ENCODE data around the gene RIPK3. TPM values are rescaled to one million over a fixed set of nuclear protein-coding genes. Genes with fewer than 3 reads are reported as not detected.

The RIPK3 gene
- total and polyA plus RNA-seq, 2 of the 8 experiments (the other 6 are each of a cell fraction or from before 2014, with no cell fraction given), result 0.24 to 0.39 TPM

DNA sequence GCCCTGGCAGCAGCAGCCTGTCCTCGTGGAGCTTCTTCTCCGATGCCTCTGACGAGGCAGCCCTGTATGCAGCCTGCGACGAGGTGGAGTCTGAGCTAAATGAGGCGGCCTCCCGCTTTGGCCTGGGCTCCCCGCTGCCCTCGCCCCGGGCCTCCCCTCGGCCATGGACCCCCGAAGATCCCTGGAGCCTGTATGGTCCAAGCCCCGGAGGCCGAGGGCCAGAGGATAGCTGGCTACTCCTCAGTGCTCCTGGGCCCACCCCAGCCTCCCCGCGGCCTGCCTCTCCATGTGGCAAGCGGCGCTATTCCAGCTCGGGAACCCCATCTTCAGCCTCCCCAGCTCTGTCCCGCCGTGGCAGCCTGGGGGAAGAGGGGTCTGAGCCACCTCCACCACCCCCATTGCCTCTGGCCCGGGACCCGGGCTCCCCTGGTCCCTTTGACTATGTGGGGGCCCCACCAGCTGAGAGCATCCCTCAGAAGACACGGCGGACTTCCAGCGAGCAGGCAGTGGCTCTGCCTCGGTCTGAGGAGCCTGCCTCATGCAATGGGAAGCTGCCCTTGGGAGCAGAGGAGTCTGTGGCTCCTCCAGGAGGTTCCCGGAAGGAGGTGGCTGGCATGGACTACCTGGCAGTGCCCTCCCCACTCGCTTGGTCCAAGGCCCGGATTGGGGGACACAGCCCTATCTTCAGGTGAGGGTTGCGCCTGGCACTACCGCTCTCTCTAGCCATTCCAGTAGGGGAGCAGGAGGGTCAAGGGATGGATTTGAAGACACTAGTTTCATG, 30.3 kb upstream of the RIPK3 start:
- H3K18ac ChIP-seq (ENCODE audit: extremely low read depth, low read length), result no peak overlapping the region
- H3K4me1 ChIP-seq (replicated peaks in 1 of 4; ENCODE audit: control insufficient read depth in 3 of 4, insufficient read depth in 4 of 4, low read length in 3 of 4), result peaks cover 0 to 10% (median 7%) of the 10 kb centered on the region in 4 experiments; a peak in 6 of 7 replicates
- no peaks in the 10 kb centered on the region for H3K9me3 ChIP-seq (ENCODE audit: insufficient read depth in 2 of 2, low read depth in 1 of 2, low read length in 1 of 2)
- no peak overlapping the region for H2AFZ ChIP-seq (ENCODE audit: low read length)
- no peaks in the 10 kb centered on the region; the same call in 1 of the 2 replicates for H3K79me1 ChIP-seq (ENCODE audit: low read depth, low read length)
- H3K36me3 ChIP-seq (ENCODE audit: control insufficient read depth in 2 of 4, insufficient read depth in 4 of 4, low read length in 3 of 4), result peaks cover 3 to 11% (median 6%) of the 10 kb centered on the region in 4 experiments; a peak in 5 of 8 replicates
- no peak overlapping the region for H4K5ac ChIP-seq (ENCODE audit: insufficient read length, low read depth, low read length)
- no peak overlapping the region for H3K14ac ChIP-seq (ENCODE audit: insufficient read length)
- ChIA-PET POLR2A (ENCODE audit: partially characterized antibody) (interaction anchor here (0.7 to 4.2 kb wide), 10 partner anchors 9 to 72 kb away, joined by 3 to 24 read pairs (median 3); partner anchors contain the start of genes CBLN3 and KHNYN), CTCF (ENCODE audit: partially characterized antibody) (interaction anchor here (0.6 to 16.4 kb wide), 14 partner anchors 9 to 298 kb away, joined by 3 to 207 read pairs (median 5); partner anchors contain the start of genes ADCY4, CBLN3, KHNYN and RIPK3)
- H3K4me2 ChIP-seq (ENCODE audit: insufficient read depth in 1 of 2, low read depth in 2 of 2, low read length in 2 of 2), result no peak overlapping the region; a peak in 1 of 4 replicates
- no peak overlapping the region for H3K4ac ChIP-seq (replicated peaks; ENCODE audit: insufficient read length, low read depth, low read length)
- H2BK20ac ChIP-seq (ENCODE audit: low read length), result no peak overlapping the region
- FAIRE-seq (no peak), DNase-seq (ENCODE audit: low read depth in 1 of 2, low spot score in 2 of 2) (no peak)
- H2BK12ac ChIP-seq (ENCODE audit: low read depth, low read length), result no peak overlapping the region
- H3K79me2 ChIP-seq (ENCODE audit: control insufficient read depth in 1 of 2, insufficient read depth in 2 of 2, low read length in 2 of 2), result no peaks in the 10 kb centered on the region
- H3K9ac ChIP-seq (replicated peaks in 1 of 4; ENCODE audit: extremely low read depth in 1 of 4, low read depth in 3 of 4, low read length in 3 of 4), result no peak overlapping the region
- no peak overlapping the region for H3K27ac ChIP-seq (ENCODE audit: low read depth, low read length)
- peaks cover 16% of the 10 kb centered on the region for H3K23me2 ChIP-seq (ENCODE audit: low read depth, low read length)
- no peak overlapping the region for H3K4me3 ChIP-seq (ENCODE audit: extremely low read depth in 1 of 4, insufficient read depth in 2 of 4, low read depth in 3 of 4, low read length in 4 of 4)
- H3K27me3 ChIP-seq (replicated peaks in 1 of 4; ENCODE audit: control insufficient read depth in 3 of 4, extremely low read depth in 1 of 4, insufficient read depth in 3 of 4, low read length in 3 of 4), result no peaks in the 10 kb centered on the region; a peak in 1 of 7 replicates
- H2BK15ac ChIP-seq (ENCODE audit: low read length), result no peak overlapping the region
- peaks cover 0 to 3% of the 10 kb centered on the region in 2 experiments for H4K20me1 ChIP-seq (replicated peaks in 1 of 2; ENCODE audit: control insufficient read depth in 1 of 2, insufficient read depth in 2 of 2, low read length in 2 of 2)
- no peak overlapping the region for H2BK5ac ChIP-seq (ENCODE audit: low read depth, low read length)
- no peak overlapping the region for H3K56ac ChIP-seq (replicated peaks; ENCODE audit: insufficient read length, low read depth, low read length)
- 91% methylated on average over 19 of the region's 32 CpGs; no CpG with 5 or more reads in 1 of the 2 experiments for WGBS, 2 experiments (ENCODE audit: extremely low coverage in 1 of 2, insufficient coverage in 1 of 2, insufficient read length in 1 of 2, insufficient replicate concordance in 2 of 2, low coverage in 1 of 2, low lambda C conversion rate in 2 of 2, missing lambda C conversion rate in 1 of 2)
- H3K23ac ChIP-seq (ENCODE audit: insufficient read length), result no peak overlapping the region
- H2BK120ac ChIP-seq (replicated peaks; ENCODE audit: low read depth, low read length), result no peak overlapping the region
- no peak overlapping the region for H4K91ac ChIP-seq (replicated peaks; ENCODE audit: insufficient read length, low read length)
- no peak overlapping the region for H4K8ac ChIP-seq (ENCODE audit: extremely low read depth, insufficient read depth, low read length)
- no peak overlapping the region for H2AK5ac ChIP-seq (ENCODE audit: low read depth, low read length)
- TF ChIP-seq POU5F1 (IDR thresholded peaks at IDR 0.05; ENCODE audit: low read depth, low read length), result no peak
- no peak for TF ChIP-seq YY1 (IDR thresholded peaks at IDR 0.05; ENCODE audit: low read depth, low read length)
- no peak for TF ChIP-seq TCF12 (IDR thresholded peaks at IDR 0.05; ENCODE audit: low read depth, low read length)
- no peak for TF ChIP-seq SIX5 (IDR thresholded peaks at IDR 0.05; ENCODE audit: low read depth, low read length)
- TF ChIP-seq CBX8 (IDR thresholded peaks at IDR 0.05; ENCODE audit: borderline replicate concordance, low read depth, low read length), result no peak
- no peak for TF ChIP-seq SP2 (IDR thresholded peaks at IDR 0.05; ENCODE audit: low read length)
- no peak for TF ChIP-seq SP1 (IDR thresholded peaks at IDR 0.05; ENCODE audit: low read depth, low read length)
- TF ChIP-seq SIN3A (conservative IDR thresholded peaks at IDR 0.05 in 1 of 2, IDR thresholded peaks at IDR 0.05 in 1 of 2; ENCODE audit: low read depth in 1 of 2, low read length in 2 of 2), result no peak
- no peak for TF ChIP-seq BCL11A (IDR thresholded peaks at IDR 0.05; ENCODE audit: low read depth in 2 of 2, low read length in 2 of 2)
- TF ChIP-seq, protein P1, sequence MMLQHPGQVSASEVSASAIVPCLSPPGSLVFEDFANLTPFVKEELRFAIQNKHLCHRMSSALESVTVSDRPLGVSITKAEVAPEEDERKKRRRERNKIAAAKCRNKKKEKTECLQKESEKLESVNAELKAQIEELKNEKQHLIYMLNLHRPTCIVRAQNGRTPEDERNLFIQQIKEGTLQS (IDR thresholded peaks at IDR 0.05; ENCODE audit: insufficient read depth, low read depth, low read length), result no peak
- TF ChIP-seq NANOG (IDR thresholded peaks at IDR 0.05; ENCODE audit: insufficient read depth, low read depth, low read length, poor library complexity, severe bottlenecking), result no peak
